HG03135 (cell line): ENCODE measurements around the gene MACF1.
"Not testable (repeated sequence)": the region's sequence is repeated elsewhere in the genome, so short reads cannot be mapped to it uniquely, and the experiment has no call there.

Source experiments
- ATAC-seq: cut with Tn5 transposase; IDR thresholded peaks from one replicate; pipeline ENCODE4 v1.9.1; 2021; ENCODE audit warnings: mild to moderate bottlenecking, moderate library complexity; ENCODE audit not compliant: unreplicated experiment

MACF1 gene

GRCh38 chr1:39505289-39505688, 300.8 kb downstream of the MACF1 start:
- no peak for ATAC-seq

GRCh38 chr1:39507230-39507928, 302.9 kb downstream of the MACF1 start:
- no peak for ATAC-seq

- no peak for ATAC-seq
Observed at GRCh38 chr1:39508266-39508665, 303.8 kb downstream of the MACF1 start.

GRCh38 chr1:39508857-39509305, 304.4 kb downstream of the MACF1 start:
- peak; percentile 25 for ATAC-seq

- peak; percentile 53 for ATAC-seq
Observed at GRCh38 chr1:39509360-39510009, 305.0 kb downstream of the MACF1 start.

- not testable (repeated sequence) for ATAC-seq
Observed at GRCh38 chr1:39510570-39511186, 306.2 kb downstream of the MACF1 start.

- ATAC-seq, result not testable (repeated sequence)
Observed at GRCh38 chr1:39511477-39511876, 307.0 kb downstream of the MACF1 start.

GRCh38 chr1:39512234-39512847, 307.8 kb downstream of the MACF1 start:
- ATAC-seq, result not testable (repeated sequence)

- not testable (repeated sequence) for ATAC-seq
Observed at GRCh38 chr1:39514710-39515124, 310.2 kb downstream of the MACF1 start.

GRCh38 chr1:39515131-39516086, 310.9 kb downstream of the MACF1 start:
- not testable (repeated sequence) for ATAC-seq

- not testable (repeated sequence) for ATAC-seq
Observed at GRCh38 chr1:39516841-39517240, 312.3 kb downstream of the MACF1 start.

- ATAC-seq, result not testable (repeated sequence)
Observed at GRCh38 chr1:39517936-39518335, 313.4 kb downstream of the MACF1 start.

GRCh38 chr1:39519376-39519775, 314.9 kb downstream of the MACF1 start:
- ATAC-seq, result not testable (repeated sequence)

GRCh38 chr1:39522221-39522620, 317.7 kb downstream of the MACF1 start:
- ATAC-seq, result not testable (repeated sequence)

- no peak for ATAC-seq
Observed at GRCh38 chr1:39522661-39523567, 318.4 kb downstream of the MACF1 start.

GRCh38 chr1:39524171-39524570, 319.7 kb downstream of the MACF1 start:
- no peak for ATAC-seq

- no peak for ATAC-seq
Observed at GRCh38 chr1:39524591-39525365, 320.3 kb downstream of the MACF1 start.

GRCh38 chr1:39525366-39526165, 321.1 kb downstream of the MACF1 start:
- ATAC-seq, result peak; percentile 91
